Fibroblast of lung (primary cell): ENCODE measurements around the gene TBX19.

ENCODE experiments used
- EZH2 ChIP-seq: IDR thresholded peaks from 2 replicates; pipeline ENCODE4 v1.5.1; 2012; ENCODE audit warnings: low read length, control low read depth, mild to moderate bottlenecking; ENCODE audit errors: missing control alignments
- TF ChIP-seq, protein P1 (sequence below), 2 donors: IDR thresholded peaks in 1 of 2; conservative IDR thresholded peaks in 1 of 2; 1 replicate in 1 of 2; 2 replicates in 1 of 2; pipeline ENCODE4 v1.5.1; 2011 to 2012; ENCODE audit warnings: low read length in 2 of 2, control low read depth in 1 of 2, inconsistent platforms in 1 of 2, low read depth in 1 of 2, mild to moderate bottlenecking in 1 of 2

DNA sequence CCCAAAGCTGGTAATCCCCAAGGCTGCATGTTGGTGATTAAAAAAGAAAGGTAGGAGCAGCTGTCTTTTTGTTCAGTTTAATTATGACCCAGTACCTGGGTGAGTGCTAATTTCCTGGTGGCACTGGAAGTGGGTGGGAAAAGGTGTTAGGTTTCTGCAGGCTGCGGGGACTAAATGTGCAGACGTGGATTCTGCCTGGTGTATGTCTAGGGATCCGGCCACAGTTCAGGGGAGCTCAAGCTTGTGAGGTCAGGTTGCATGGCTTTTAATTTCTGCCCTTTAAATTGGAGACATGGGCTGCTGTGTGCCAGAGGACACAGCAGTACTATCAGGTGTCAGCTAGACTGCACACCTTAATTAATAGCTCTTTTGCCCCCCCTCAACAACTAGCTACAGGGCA is 20.3 kb upstream of the TBX19 start:
- TF ChIP-seq, protein P1, sequence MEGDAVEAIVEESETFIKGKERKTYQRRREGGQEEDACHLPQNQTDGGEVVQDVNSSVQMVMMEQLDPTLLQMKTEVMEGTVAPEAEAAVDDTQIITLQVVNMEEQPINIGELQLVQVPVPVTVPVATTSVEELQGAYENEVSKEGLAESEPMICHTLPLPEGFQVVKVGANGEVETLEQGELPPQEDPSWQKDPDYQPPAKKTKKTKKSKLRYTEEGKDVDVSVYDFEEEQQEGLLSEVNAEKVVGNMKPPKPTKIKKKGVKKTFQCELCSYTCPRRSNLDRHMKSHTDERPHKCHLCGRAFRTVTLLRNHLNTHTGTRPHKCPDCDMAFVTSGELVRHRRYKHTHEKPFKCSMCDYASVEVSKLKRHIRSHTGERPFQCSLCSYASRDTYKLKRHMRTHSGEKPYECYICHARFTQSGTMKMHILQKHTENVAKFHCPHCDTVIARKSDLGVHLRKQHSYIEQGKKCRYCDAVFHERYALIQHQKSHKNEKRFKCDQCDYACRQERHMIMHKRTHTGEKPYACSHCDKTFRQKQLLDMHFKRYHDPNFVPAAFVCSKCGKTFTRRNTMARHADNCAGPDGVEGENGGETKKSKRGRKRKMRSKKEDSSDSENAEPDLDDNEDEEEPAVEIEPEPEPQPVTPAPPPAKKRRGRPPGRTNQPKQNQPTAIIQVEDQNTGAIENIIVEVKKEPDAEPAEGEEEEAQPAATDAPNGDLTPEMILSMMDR (conservative IDR thresholded peaks at IDR 0.05 in 1 of 2, IDR thresholded peaks at IDR 0.05 in 1 of 2; ENCODE audit: low read depth in 1 of 2, low read length in 2 of 2): no peak
- no peak for TF ChIP-seq EZH2
